ENCODE measurements around the gene AKR1C8.

DNA sequence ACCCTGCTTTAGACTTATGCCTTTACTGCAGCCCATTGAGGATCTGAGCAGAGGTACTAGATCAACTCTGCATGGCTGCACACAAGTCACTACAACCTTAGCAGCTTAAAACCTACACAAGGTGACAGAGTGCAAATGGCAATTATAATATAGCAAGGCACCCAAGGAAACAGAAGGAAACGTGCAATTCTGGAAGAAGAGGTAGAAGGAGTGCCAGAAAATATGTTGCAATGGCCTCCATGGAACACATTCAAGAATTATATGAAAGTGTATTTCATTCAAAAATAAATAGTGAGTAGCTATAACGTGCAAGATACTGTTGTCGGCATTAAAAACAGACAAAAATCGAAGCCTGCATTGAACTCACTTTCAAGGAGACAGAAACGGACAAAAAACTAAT lies 2.9 kb upstream of the AKR1C8 start:
- no peak for TF ChIP-seq EZH2 (IDR thresholded peaks at IDR 0.05)
- no peak for TF ChIP-seq CTCF (IDR thresholded peaks at IDR 0.05)
- TF ChIP-seq EZH2phosphoT487 (IDR thresholded peaks at IDR 0.05), result no peak

All from neural progenitor cell (in vitro differentiated cells).